ENCODE measurements around the gene HNRNPA3. TPM values are rescaled to one million over a fixed set of nuclear protein-coding genes. Genes with fewer than 3 reads are reported as not detected.
"Not testable (repeated sequence)": the region's sequence is repeated elsewhere in the genome, so short reads cannot be mapped to it uniquely, and the experiment has no call there.

HNRNPA3 gene
- total and polyA plus RNA-seq, 8 donors, result 151 to 688 (median 547) TPM

- Histone ChIP-seq H3K36me3 (no peaks in the 10 kb centered on the region), H3K27ac (no peak overlapping the region), H3K4me3 (no peak overlapping the region), H3K9me3 (no peaks in the 10 kb centered on the region), H3K27me3 (no peaks in the 10 kb centered on the region), H3K4me1 (peaks cover 11 to 13% of the 10 kb centered on the region in 2 donors)
- DNase-seq (no peak), ATAC-seq (no peak)
- TF ChIP-seq, protein P1, sequence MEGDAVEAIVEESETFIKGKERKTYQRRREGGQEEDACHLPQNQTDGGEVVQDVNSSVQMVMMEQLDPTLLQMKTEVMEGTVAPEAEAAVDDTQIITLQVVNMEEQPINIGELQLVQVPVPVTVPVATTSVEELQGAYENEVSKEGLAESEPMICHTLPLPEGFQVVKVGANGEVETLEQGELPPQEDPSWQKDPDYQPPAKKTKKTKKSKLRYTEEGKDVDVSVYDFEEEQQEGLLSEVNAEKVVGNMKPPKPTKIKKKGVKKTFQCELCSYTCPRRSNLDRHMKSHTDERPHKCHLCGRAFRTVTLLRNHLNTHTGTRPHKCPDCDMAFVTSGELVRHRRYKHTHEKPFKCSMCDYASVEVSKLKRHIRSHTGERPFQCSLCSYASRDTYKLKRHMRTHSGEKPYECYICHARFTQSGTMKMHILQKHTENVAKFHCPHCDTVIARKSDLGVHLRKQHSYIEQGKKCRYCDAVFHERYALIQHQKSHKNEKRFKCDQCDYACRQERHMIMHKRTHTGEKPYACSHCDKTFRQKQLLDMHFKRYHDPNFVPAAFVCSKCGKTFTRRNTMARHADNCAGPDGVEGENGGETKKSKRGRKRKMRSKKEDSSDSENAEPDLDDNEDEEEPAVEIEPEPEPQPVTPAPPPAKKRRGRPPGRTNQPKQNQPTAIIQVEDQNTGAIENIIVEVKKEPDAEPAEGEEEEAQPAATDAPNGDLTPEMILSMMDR (IDR thresholded peaks at IDR 0.05), result no peak
- intact Hi-C loops (cut with DNase I), result no loop called here
Measured at GRCh38 chr2:177174486-177174885, 38.1 kb upstream of the HNRNPA3 start.

DNA sequence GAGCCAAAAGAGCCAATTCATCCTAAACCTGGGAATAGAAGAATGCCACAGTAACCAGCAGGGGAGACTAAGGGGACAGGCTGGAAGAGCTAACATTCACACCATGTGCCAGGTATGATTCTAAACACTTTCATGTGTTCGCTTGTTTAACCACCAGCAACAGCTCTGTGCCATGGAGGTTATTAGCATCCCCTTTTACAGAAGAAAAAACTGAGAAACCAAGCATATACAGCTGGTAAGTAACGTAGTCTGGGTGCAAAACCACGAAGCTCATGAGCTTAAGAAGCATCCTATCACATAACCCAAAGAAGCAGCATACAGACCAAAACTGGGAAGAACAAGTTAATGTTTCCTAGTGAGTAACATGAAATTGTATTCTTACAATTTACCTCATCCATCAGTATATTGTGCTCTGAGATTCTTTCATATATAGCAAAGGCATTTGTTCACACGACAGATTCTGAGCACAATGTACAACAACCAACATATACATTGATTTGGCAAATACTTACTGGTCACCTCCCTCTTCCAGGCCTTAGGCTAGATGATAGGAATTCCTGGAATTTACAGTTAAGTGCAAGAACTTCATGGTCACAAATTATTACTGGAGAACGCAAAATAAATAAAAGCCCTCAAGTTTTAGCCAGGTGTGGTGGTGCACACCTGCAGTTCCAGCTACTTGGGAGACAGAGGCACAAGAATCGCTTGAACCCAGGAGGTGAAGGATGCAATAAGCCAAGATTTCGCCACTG, 36.5 kb upstream of the HNRNPA3 start:
- TF ChIP-seq, protein P1 (IDR thresholded peaks at IDR 0.05), result no peak
- no peak for DNase-seq

DNA sequence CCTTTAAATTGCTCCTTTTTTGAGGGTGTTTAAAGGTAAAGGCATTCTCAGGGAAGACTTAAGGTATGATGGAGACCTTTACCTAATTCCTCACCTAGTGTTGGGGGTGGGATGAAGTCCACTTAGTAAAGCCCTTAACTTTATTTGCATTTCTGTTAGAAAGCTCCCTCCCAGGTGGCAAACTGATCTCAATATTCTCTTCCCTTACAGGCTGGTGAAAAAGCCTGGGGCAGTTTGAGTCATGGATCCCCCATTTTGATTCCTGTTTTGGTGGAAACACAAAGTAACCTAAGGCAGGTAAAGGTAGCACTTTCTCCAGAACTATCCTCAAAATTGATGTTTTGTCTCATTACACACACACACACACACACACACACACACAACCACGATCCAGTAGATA, 33.8 kb upstream of the HNRNPA3 start:
- no peaks in the 10 kb centered on the region for H3K9me3 ChIP-seq
- no peaks in the 10 kb centered on the region for H3K27me3 ChIP-seq
- ATAC-seq (no peak), DNase-seq (no peak)
- no peak overlapping the region for H3K27ac ChIP-seq
- H3K4me3 ChIP-seq, result no peak overlapping the region
- intact Hi-C loops (cut with DNase I), result no loop called here
- H3K4me1 ChIP-seq, result no peaks in the 10 kb centered on the region
- H3K36me3 ChIP-seq, result no peaks in the 10 kb centered on the region
- TF ChIP-seq, protein P1 (IDR thresholded peaks at IDR 0.05), result no peak

More for the DNA sequence above, 36.5 kb upstream of the HNRNPA3 start:
- Histone ChIP-seq H3K27me3 (no peaks in the 10 kb centered on the region), H3K36me3 (no peaks in the 10 kb centered on the region), H3K4me3 (no peak overlapping the region), H3K9me3 (no peaks in the 10 kb centered on the region), H3K27ac (no peak overlapping the region), H3K4me1 (peaks cover 5 to 8% of the 10 kb centered on the region in 2 donors)
- intact Hi-C loops (cut with DNase I), result no loop called here
- ATAC-seq, result no peak

GRCh38 chr2:177179227-177179626, 33.4 kb upstream of the HNRNPA3 start:
- TF ChIP-seq, protein P1 (IDR thresholded peaks at IDR 0.05), result no peak
- DNase-seq, result no peak
- intact Hi-C loops (cut with DNase I), result no loop called here

DNA sequence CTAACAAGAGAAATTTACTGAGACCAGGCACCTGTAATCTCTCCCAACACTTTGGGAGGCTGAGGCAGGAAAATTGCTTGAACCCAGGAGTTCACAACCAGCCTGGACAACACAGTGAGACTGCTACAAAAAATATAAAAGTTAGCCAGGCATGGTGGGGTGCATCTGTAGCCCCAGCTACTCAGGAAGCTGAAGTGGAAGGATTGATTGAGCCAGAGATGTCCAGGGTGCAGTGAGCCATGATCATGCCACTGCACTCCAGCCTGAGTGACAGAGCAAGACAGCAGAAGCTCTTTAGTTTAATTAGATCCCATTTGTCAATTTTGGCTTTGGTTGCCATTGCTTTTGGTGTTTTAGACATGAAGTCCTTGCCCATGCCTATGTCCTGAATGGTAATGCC, 32.9 kb upstream of the HNRNPA3 start:
- intact Hi-C loops (cut with DNase I); H3K27ac ChIP-seq; H3K4me3 ChIP-seq; DNase-seq; H3K4me1 ChIP-seq; H3K9me3 ChIP-seq; ATAC-seq; H3K27me3 ChIP-seq; H3K36me3 ChIP-seq: not testable (repeated sequence)

More at GRCh38 chr2:177179227-177179626, 33.4 kb upstream of the HNRNPA3 start:
- H3K27ac ChIP-seq, result no peak overlapping the region
- H3K4me1 ChIP-seq, result no peaks in the 10 kb centered on the region
- H3K36me3 ChIP-seq, result no peaks in the 10 kb centered on the region
- ATAC-seq, result no peak
- H3K4me3 ChIP-seq, result no peak overlapping the region
- no peaks in the 10 kb centered on the region for H3K9me3 ChIP-seq
- no peaks in the 10 kb centered on the region for H3K27me3 ChIP-seq

All from left lung (tissue), 10 donors.